Measurements from ENCODE around the gene TRIM8.

GRCh38 chr10:102675666-102676533, 31.6 kb downstream of the TRIM8 start:
- TF ChIP-seq CTCF (IDR thresholded peaks at IDR 0.05): no peak
- peak; percentile 10 for TF ChIP-seq POLR2A (IDR thresholded peaks at IDR 0.05)
